GM19035 (cell line): ENCODE measurements around the gene AQP12B.
"Not testable (repeated sequence)": the region's sequence is repeated elsewhere in the genome, so short reads cannot be mapped to it uniquely, and the experiment has no call there.

Source experiments
- ATAC-seq: cut with Tn5 transposase; IDR thresholded peaks from one replicate; pipeline ENCODE4 v1.9.1; 2021; ENCODE audit not compliant: unreplicated experiment

Gene AQP12B, protein sequence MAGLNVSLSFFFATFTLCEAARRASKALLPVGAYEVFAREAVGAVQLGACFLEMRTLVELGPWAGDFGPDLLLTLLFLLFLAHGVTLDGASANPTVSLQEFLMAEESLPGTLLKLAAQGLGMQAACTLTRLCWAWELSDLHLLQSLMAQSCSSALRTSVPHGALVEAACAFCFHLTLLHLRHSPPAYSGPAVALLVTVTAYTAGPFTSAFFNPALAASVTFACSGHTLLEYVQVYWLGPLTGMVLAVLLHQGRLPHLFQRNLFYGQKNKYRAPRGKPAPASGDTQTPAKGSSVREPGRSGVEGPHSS

DNA sequence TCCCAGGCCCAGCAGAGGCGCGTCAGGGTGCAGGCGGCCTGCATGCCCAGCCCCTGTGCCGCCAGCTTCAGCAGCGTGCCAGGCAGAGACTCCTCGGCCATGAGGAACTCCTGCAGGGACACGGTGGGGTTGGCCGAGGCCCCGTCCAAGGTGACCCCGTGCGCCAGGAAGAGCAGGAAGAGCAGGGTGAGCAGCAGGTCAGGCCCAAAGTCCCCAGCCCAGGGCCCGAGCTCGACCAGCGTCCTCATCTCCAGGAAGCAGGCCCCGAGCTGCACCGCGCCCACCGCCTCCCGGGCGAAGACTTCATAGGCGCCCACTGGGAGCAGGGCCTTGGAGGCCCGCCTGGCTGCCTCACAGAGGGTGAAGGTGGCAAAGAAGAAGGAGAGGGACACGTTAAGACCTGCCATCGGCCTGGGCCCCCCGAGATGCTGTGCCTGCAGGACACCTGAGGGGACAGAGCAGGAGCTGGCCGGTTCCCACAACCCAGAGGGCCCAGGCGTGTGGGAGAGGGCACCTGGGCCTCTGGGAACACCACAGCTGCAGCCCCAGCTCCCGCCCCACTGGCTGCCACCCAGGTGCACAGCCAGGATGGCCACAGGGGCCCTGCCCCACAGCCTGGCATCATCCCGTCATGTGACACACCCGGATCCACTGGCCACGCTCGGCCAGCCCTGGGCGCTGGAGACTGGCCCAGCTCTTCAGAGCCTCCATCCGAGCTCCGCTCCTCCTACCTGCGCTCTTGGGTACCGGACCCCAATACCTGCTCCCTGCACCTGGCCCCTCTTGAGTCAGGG is at the start of gene AQP12B:
AQP12B (minus strand) TSS at position 455 of the 794 bp plus-strand sequence; CDS start at position 407, 48 bp downstream.
- not testable (repeated sequence) for ATAC-seq

DNA sequence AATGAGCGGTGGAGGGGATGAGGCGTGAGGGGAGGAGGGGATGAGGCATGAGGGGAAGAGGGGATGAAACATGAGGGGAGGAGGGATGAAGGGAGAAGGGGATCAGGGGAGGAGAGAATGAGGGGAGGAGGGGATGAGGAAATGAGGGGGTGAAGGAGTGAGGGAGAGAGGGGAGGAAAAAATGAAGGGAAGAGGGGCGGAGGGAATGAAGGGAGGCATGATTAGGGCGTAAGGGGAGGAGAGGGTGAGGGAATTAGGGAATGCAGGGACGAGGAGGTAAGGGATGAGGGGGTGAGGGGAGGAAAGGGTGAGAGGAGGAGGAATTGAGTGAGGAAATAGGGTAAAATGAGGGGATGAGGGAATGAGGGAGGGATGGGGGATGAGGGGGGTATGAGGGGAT is 49.5 kb upstream of the AQP12B start:
- ATAC-seq, result no peak

DNA sequence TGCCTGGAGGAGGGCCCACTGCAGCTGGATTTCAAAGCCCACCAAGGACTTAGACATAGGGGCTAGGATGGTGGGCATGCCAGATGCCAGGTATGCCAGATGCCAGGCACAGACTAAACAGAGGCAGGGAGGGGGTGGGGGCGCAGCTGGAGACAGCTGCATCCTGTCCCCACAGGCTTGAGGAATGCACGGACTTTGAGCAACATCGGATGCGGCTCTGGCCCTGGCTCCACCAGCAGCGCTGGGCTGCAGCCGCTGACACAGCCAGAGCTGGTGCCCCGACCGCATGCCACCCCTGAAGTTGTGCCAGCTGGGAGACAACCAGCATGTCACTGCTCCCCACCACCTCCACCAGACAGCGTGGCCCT is 48.5 kb upstream of the AQP12B start:
- no peak for ATAC-seq

DNA sequence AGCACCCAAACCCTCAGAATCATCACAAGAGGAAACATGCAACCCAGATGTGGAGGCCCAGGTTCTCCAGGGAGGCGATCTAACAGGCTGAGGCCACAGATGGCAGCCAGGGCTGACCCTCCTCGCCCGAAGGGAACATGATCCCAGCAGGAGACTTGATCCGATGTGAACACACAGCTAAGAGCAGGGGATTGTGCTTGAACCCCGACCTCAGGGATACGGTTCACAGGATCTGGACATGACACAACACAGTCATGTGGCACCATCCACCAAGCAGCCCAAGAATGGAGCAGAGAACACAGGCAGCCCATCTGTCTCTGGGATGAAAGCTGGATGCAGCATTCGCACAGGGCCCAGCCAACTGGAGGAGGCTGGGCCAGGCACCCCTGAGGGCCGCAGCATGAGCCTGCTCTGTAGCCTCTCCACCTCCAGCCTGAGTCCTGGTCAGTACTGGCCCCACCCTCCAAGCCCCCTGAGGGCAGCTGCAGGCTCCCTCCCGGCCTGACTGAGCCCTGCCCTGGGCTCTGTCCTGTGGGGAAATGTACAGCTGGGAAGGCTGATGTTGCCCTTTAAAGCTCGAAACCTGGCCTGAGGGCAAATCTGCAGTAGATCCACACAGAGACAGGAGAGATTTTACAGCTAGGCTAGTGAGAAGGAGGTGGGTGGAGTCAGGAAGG is 48.0 kb upstream of the AQP12B start:
- no peak for ATAC-seq

DNA sequence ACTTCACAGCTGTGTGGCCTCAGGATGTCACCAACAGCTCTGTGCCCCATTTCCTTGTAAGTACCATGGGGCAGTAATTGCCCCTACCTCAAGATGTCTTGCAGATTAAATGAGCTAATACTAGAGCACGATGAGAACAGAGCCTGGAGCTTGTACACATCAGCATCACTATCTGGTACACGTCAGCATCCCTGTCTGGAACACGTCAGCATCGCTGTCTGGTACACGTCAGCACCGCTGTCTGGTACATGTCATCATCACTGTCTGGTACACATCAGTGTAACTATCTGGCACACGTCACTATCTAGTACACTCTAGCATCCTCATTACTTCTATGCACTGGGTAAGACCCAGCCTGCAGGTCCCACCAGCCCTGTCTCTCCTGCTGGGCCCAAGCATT is 46.1 kb upstream of the AQP12B start:
- no peak for ATAC-seq

DNA sequence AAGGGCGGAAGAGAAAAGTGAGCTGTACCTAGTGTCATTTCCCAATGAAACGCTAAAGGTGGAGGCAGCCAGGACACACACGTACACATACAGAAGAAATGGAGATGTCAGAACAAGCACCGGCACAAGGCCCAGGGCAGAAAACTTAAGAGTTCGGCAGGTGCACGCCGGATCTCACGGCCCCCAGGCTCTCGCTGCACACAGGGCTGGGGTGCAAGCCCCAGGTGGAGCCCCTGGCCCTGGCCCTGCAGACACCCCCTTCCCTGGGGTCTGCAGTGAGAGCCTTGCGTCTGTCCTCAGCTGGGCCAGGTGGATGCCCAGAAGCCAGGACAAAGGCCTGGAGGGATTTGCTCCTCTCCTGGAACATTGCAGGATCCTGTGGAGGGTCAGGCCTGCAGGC is 45.7 kb upstream of the AQP12B start:
- ATAC-seq, result no peak

DNA sequence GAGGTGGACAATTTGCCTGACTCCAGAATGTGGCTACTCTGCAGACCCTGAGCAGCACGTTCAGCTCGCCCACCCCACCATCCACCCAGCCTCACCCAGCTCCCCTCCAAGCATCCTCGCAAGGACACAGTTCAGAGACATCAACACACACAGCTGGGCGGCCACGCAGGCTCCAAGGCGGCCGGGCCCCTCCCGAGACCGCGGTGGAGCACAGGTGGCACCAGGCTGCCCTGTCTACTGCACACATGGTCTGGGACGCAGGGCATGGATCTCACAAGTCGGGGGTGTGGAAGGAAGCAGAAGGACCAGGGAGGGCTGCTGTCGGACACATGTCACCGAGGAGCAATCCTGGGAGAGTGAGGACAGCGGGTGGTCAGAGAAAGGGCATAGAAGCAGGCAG is 45.2 kb upstream of the AQP12B start:
- ATAC-seq, result no peak

DNA sequence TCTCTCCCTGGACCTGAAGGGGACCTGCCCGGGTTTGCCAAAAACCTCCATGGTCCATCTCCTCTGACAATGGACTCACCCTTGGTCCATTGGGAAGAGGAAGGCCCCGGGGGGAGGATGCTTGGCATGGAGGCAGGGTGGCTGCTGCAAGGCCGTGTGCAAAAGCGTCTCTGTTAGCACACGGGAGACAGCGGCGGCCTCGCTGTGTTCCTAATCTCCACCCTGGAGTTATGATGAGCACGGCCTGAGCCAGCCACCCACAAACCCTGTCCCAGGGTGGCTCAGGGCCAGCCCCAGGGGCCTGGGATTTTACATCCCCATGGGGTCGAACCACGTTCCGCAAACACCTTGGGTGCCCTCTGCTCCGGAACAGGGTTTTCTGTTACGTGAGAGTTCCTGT is 44.8 kb upstream of the AQP12B start:
- no peak for ATAC-seq

DNA sequence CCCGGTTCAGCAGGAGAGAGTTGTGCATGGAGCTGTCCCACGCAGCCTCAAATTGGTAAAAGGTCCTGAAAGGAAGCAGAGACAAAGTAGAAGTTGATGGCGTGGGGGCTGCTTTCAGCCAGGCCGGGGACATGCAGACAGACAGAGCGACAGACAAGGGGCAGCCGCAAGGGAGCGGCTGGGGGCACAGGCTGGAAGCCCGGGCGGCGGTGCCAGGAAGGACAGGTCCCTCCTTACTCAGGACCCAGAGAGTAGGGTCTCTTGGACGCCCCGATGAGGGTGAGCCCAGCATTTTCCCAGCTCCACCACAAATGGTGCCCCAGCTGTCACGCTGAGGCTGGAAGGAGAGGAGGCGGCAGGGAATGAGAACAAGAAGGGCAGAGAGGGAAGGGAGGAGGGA is 44.2 kb upstream of the AQP12B start:
- no peak for ATAC-seq

DNA sequence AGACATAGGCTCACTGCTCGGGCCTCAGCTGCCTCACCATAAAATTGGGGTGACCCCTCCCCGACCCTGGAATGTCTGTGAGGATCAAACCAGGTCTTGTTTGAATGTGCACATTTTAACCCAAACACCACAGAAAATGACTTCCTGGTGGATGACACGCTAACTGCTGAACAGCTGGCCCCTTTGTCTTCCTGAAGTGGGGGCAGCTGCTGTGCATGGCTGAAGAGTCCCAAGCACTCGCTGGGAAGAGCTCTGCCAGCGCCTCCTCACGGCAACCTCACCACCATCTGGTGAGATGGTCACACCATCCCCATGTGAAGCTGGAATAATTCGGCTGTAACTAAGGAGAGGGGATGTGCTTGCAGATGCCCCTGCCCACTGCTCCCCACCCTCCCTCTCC is 43.0 kb upstream of the AQP12B start:
- no peak for ATAC-seq

DNA sequence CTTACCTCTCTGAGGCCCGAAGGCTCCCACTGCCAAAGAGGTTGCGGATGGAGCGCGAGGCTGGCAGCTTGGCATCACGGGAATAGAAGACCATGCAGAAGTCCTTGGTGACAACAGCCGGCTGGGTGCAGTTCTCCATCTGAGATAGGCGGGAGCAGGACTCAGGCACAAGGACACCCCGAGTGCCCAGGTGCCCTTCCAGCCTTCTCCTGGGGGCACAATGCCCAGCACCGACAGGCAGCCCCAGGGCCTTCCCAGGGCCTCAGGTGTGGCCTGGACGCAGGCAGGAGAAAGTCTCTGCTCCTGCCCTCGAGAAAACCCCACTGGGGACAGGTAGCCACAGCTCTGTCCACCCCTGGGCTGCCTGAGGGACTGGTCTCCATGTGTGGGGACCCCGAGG is 42.6 kb upstream of the AQP12B start:
- ATAC-seq, result no peak

DNA sequence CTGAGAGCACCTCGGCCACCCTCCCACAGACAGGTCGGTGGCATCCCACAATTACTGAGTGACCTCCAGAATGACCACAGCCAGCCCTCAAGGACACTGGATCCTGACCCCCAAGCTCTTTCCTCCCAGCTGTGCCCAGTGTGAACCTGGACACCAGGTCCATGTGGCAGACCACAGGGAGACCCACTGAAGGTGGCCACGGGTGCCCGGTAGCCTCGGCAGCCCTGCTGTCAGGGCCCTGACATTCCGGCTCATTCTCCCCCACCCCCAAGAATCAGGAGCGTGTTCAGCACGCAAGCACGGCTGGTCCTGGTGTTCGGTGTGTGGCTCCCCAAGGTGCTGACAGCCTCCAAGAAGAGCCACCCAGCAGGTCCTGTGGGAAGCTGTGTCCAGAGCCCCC is 41.7 kb upstream of the AQP12B start:
- ATAC-seq, result no peak

DNA sequence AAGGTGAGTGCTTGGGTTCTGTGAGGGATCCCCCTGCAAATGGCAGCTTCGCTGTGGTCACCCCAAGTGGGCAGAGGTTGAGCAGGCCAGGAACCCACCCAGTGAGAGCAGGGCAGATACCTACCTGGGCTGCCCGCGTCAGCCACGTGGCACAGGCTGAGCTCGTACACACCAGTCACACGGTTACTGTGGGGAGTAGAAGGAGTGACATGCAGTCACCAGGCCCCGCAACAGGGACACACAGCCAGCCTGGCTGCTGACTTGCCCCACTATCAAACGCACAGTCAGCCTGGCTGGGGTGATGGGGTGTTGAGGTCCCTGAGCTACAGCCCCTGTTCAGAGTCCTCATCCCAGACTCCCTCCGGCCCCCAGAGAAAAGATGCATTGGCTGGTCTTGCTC is 41.2 kb upstream of the AQP12B start:
- ATAC-seq, result no peak

DNA sequence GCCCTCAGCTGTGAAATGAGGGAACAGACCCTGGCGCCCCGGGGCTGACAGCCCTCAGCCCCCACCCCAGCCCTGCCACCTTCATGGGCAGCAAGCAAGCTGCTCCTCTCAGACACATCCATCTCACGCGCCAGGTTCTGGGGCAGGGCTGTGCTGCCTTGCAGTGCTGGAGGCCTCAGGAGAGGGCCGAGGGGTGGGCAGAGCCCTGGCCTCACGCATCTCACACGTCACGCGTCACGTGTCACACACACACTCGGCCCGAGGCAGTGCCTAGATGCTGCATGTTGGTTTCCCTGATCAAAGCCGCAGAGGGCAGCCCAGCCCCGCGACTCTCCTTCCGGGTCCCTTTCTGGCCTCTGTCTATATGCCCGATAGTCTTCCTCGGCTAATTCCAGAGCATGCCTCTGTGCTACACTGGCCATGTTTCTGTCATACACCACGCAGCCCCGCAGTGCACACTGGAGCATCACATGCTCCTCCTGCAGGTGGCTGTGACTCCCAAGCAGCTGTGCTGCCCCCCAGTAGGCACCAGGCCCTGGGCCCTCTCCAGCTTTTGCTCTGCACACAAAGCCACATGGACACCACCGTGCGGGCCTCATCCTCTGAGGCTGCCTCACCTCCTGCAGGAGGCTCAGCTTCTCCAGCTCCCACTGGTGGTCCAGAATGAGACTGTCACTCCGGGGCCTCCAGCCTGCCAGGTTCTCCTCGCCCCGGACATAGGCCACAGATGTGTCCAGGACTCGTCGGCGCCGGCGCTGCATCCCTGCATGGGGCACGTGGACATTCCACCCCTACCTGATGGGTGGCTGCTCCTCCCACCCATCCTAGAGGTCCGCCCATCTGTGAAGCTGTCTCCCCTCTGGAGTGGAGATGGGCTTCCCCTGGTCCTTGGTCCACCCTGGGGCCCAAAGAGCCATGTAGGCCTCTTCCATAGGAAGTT is 40.4 kb upstream of the AQP12B start:
- ATAC-seq, result no peak

DNA sequence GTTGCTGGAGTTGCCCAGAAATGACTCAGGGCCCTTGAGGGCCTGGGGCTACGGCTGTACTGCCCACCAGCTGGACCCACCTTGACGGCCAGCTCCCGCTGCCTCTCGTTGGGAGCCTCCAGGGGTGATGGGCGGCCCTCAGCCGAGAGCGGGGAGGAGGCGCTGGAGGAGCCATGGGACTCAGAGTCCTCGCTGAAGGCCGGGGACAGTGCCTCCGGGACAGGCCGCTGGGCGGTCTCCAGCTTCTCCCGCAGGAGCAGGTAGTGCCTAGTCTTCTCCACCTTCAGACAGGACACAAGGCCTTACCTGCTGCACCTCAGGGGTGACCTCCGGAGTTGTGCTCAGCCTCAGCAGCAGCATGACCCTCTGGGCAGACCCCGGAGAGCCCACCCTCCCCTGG is 39.7 kb upstream of the AQP12B start:
- no peak for ATAC-seq

DNA sequence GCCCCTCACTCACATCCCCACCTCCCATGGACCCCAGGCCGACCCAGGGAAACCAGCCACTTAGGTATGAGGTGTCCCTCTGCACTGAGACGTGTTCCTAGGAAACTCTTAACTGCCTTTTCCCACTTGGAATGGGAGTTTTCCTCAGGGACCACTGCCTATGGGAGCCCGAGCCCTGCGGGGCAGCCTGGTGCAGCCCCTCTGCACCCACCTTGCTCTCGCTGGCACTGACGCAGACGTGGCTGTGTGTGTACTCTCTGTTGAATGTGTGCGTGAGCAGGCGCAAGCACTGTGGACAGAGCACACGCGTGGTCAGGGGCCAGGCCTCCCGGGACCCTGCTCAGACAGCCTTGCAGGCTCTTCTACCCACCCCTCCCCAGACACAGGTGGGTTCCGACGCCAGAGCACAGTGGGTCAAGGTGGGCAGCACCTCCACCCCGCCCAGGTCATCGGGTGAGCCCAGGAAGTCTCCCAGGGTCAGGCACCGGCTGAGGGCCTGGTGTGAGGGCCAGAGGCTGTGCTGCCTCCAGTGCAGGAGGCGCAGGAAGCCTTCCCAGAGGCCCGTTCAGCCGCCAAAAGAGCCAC is 39.0 kb upstream of the AQP12B start:
- ATAC-seq, result no peak

DNA sequence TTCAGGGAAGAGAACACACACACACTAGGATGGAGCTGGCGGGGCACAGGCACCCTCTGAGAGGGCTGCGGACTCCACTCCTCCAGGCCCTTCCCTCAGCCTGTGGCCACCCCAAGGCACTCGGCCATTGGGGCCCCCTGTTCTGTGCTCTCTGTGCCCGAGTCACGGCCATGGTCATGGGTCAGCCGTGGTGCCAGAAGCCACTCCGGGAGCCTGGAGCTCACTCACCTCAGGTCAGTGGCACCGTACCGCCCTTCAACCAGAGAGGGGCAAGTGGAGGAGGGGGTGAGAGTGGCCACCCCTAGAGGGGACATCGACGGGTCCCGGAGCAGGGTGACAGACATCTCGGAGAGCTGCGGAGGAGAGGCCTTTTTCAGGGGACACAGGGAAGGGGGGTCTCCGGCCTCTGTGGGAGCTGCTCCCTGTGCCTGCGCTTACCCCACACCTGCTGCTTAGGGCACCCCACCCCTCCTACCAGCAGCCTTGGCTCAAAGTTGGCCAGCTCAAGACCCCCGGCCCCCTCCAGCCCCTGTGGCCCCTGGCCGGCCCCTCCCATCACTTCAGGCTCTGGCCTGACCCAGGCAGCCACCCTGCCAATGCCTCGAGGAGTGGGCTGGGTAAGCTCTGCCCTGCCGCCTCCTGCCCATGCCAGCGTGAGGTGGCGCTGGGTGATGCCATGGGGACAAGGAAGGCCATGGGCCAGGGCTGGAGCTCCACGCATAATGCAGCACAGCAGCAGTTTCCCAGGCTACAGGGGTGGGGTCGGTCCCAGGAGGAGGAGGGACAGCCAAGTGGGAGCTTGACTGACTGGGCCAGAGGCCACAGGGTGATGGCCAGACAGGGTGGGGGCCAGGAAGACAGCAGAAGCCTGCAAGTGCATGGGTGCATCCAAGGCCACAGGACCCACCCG is 38.3 kb upstream of the AQP12B start:
- no peak for ATAC-seq

DNA sequence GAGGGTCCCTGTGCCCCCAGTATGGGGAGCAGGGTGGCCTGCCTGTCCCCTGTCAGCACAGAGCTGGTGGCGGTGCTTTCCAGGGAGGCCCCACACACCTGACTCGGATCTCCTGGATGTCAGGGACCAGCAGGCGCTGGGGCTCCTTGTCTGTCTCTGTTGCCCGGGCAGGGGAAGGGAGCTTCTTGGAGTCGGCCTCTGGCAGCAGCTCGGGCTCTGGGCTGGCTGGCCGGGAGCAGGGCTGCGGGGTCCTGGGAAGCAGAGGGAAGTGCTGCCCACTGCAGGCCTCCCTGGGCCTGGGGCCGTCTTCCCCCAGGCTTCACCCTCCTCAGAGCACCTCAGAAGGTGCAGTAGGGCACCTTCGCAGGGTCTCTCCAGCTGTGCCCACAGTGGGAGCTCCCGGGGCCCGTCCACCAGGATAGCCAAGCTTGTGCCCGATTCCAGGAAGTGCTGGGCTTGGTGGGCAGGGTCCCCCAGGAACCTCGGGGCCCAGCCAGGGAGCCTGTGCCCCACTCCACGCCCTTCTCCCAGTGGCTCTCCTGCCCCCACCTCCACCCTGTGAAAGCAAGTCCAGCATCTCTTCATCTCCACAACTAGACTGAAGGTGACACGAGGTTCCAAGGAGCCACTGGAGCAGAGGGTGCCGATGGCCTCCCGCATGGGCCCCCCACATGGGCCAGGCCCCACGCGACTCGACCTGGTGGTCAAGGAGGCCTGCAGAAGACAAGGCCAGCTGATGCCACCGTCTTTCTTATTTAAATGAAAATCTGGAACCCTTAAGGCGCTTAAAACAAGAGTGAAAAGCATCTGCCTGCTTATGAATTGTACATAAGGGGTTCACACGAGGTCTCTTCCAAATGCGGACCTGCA is 37.2 kb upstream of the AQP12B start:
- ATAC-seq, result no peak
